Smooth muscle cell of the brain vasculature (primary cell): ENCODE measurements around the gene UBE2Z.

Experiments used
- DNase-seq: peaks from one replicate; pipeline ENCODE4 v3.0.0-alpha.2; 2012; ENCODE audit warnings: low read depth, low spot score

Gene UBE2Z

DNA sequence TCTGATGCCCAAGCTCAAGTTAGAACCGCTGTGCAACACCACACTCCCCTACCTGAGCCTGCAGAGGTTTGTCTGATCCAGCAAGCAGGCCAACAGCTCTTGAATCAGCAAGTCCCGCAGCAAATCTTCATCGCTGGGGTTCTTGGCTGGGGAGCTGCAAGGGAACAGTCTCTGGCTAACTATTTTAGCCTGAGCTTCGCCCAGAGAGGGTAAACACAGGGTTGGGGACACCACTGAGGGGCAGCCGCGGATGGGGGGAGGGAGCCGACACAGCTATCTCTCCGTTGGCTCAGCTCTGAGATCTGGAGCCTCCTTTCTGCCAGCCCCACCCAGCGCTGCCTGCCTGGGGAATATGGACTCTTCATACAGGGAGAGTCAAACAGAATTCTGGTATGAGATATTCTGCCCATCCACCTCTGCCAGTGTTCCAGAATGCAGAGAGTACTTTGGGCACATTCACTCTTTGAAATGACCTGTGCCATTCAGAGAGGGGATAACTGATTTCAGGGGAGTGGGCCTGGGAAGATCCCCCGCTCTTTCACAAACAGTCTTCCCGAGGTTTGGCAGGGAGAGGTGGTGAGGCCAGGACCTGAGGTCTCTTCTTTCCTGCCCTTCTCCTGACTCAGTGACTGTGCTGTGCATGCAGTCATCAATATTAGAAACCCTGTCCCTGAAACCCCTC, 52.8 kb downstream of the UBE2Z start:
- no peak for DNase-seq

DNA sequence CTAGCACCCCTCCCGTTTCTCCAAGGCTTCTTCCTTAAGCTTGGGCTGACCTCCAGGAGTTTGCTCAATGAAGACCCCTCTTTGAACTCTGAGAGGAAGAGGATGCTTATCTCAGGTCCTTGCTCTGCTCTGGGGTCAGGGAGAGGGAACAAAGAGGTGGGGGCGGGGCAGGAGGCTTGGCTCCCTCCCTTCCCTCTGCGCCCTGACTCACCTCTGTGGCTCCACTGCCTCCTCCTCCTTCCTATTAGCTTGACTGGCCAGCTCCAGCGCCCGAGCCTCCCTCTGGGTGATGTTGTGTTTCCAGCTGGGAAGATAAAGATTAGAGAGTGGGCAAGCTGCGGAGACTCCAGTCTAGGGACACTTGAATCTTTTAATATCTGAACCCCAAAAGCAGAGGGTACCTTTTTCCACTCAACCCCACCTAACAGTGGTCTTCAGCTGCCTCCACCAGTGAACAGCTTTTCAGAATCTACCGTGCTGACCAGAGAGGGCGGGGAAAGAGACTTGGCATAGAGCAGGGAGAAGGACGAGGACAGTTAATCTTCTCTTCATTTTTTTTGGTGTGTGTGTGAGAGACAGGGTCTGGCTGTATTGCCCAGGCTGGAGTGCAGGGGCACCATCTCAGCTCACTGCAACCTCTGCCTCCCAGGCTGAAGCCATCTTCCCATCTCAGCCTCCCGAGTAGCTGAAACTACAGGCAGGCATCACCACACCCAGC, 53.5 kb downstream of the UBE2Z start:
- no peak for DNase-seq

DNA sequence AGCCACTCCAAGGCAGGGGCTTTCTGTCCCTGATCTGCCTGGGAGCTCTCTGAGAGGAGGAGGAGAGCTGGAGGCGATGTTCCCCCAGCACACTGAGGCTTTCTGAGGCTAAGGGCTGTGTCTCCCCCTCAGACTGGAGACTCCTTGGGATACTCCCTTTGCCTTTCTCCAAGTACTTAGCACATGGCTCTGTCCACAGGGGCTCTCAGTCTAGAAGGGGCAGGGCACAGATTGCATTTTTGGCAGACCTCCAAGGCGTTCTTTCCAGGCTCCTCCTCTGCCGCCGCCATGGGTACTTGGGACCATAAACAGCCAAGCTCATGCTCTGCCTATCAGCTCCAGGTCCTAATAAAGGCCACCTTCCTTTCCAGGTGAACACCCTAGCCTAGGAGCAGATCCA, 62.0 kb downstream of the UBE2Z start:
- DNase-seq, result no peak

DNA sequence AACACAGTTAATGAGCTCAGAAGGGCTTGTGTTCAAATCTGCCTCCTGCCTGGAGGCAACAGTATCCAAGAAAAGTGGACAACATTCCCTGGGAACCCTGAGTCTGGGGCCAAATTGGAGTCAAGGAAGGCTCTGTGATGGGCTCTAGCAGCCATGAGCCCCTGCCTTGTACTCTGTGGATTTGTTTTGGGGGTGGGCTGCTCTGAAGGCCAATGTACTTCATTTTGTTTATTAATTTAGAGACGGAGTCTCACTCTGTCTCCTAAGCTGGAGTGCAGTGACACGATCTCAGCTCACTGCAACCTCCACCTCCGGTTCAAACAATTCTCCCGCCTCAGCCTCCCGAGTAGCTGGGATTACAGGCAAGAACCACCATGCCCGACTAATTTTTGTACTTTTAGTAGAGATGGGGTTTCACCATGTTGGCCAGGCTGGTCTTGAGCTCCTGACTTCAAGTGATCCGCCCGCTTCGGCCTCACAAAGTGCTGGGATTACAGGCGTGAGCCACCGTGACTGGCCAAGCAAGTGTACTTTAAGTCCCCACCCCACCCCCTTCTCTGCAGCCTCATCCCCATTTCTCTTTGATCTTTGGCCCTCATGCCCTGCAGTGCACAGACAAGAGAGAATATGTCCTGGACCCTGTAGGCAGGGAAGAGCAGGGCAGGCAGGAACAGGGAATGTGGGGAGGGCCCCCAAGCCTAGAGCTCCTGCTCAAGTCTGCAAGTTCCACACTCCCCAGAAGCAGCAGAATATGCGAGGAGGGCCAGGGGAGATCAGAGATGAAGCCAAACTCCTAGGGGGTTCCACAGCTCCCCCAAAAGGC, 62.9 kb downstream of the UBE2Z start:
- DNase-seq, result no peak

DNA sequence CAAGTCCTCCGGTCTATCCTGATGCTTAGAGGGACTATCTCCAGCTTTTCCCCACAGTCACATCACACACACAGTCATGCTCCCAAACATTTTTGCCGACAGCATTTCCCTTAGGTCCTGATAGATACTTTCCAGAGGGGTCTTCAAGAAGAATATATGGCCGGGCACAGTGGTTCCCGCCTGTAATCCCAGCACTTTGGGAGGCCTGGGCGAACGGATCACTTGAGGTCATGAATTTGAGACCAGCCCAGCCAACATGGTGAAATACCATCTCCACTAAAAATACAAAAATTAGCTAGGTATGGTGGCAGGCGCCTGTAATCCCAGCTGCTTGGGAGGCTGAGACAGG, 64.5 kb downstream of the UBE2Z start:
- no peak for DNase-seq

DNA sequence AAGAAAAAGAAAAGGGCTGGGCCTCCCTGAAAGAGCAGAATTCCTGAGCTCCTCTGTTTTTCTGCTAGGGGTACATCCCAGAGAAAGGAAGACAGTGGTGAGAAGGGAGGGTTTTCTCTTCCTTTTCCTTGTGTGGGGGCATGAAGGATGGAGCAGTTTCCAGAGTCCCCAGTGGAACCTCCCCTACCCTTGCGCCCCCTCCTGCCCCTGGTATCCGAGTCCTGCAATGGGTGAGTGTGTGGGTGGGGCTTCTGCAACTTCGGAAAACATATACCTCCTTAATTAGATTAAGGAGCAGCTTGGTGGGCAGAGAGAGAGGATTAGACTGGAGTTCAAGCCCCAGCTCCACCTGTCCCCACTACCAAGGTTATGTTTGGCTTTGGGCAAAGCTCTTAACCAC, 65.6 kb downstream of the UBE2Z start:
- no peak for DNase-seq
